Left ventricle myocardium inferior (tissue), 1 donor: ENCODE measurements around the gene HES3. TPM values are rescaled to one million over a fixed set of nuclear protein-coding genes. Genes with fewer than 3 reads are reported as not detected.

Experiments
- DNase-seq: peaks from one replicate; pipeline ENCODE4 v3.0.0-alpha.2; 2020
- H3K27ac ChIP-seq: fragments of 200-600 bp; replicated peaks from 2 replicates; pipeline ENCODE4 v1.8.0; 2021
- H3K27me3 ChIP-seq: fragments of 200-600 bp; 2 replicates; pipeline ENCODE4 v1.8.0; 2021; ENCODE audit warnings: low read depth
- H3K36me3 ChIP-seq: fragments of 200-600 bp; 2 replicates; pipeline ENCODE4 v1.8.0; 2021
- H3K4me1 ChIP-seq: fragments of 200-600 bp; 2 replicates; pipeline ENCODE4 v1.8.0; 2021
- H3K4me3 ChIP-seq: fragments of 200-600 bp; 2 replicates; pipeline ENCODE4 v1.8.0; 2021; ENCODE audit warnings: mild to moderate bottlenecking, moderate library complexity
- H3K9me3 ChIP-seq: fragments of 200-600 bp; replicated peaks from 2 replicates; pipeline ENCODE4 v1.8.0; 2021
- intact Hi-C: fragments of 100-400 bp; cut with micrococcal nuclease; formaldehyde crosslinking; loops from one replicate; pipeline ENCODE4 v1.11.0; 2022
- total RNA-seq: library from RNA; stranded (reverse); fragmentation: NEBNext Ultra II Directional; extraction: Animal tissue kit (Norgen Biotek cat#: 25700); gene quantifications from one replicate; pipeline ENCODE4 v1.2.1, GENCODE V29; 2021
- TF ChIP-seq, protein P1 (sequence below): fragments of 200-600 bp; IDR thresholded peaks from 2 replicates; pipeline ENCODE4 v1.8.0; 2021; ENCODE audit warnings: antibody characterized with exemption, mild to moderate bottlenecking, borderline replicate concordance
- donor health status: DM: no; HTN: yes; CAD: no; lungs with severe emphysema.

HES3 gene
- total RNA-seq, 1 donor from 2014 or later: not detected

DNA sequence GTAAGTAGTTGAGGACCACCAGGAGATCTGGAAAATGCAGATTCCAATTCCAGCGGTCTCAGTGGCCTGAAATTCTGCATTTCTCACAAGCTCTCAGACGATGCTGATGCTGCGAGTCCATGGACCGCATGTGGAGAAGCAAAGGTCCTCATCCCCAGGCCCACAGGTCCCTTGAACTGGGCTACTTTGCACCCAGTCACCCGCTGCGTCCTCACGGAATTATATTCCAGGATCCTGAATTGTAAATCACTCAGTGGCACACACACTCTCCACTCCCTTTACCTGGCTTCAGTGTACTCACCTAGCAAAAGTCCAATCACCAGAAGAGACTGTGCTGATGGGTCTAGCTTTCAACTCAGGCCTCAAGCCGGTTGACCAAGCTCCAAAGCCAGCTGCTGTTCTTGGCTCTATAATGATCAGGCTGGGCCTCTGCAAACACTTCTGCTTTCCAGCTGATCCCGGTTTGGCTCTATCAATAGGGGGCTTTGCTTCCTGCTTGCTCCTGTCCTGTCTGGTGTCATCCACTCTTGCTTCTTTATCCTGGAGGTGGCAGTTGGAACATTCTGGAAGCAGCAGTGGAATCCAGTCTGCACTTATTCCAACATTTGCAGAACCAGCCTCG is 43.7 kb upstream of the HES3 start:
- DNase-seq: no peak
- Histone ChIP-seq H3K9me3 (no peaks in the 10 kb centered on the region), H3K4me1 (peaks cover 52% of the 10 kb centered on the region), H3K27ac (peak overlapping the region; percentile 93), H3K4me3 (peak overlapping the region; percentile 79), H3K27me3 (no peaks in the 10 kb centered on the region), H3K36me3 (peaks cover 22% of the 10 kb centered on the region)
- TF ChIP-seq, protein P1, sequence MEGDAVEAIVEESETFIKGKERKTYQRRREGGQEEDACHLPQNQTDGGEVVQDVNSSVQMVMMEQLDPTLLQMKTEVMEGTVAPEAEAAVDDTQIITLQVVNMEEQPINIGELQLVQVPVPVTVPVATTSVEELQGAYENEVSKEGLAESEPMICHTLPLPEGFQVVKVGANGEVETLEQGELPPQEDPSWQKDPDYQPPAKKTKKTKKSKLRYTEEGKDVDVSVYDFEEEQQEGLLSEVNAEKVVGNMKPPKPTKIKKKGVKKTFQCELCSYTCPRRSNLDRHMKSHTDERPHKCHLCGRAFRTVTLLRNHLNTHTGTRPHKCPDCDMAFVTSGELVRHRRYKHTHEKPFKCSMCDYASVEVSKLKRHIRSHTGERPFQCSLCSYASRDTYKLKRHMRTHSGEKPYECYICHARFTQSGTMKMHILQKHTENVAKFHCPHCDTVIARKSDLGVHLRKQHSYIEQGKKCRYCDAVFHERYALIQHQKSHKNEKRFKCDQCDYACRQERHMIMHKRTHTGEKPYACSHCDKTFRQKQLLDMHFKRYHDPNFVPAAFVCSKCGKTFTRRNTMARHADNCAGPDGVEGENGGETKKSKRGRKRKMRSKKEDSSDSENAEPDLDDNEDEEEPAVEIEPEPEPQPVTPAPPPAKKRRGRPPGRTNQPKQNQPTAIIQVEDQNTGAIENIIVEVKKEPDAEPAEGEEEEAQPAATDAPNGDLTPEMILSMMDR: no peak
- intact Hi-C loops: no loop called here

DNA sequence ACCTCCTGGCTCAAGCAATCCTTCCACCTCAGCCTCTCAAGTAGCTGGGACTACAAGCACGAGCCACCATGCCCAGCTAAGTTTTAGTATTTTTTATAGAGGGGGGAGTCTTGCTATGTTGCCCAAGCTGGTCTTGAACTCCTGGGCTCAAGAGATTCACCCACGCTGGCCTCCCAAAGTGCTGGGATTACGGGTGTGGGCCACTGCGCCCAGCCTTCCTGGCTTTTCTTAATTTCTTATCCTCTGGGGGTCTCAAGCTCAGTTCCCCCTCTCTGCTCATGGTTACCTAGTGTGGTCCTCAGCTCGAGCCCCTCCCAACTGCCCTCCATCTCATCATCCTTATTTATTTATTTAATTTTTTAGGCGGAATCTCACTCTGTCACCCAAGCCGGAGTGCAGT is 41.7 kb upstream of the HES3 start:
- intact Hi-C loops: no loop called here
- Histone ChIP-seq H3K4me1 (peaks cover 64% of the 10 kb centered on the region), H3K36me3 (peaks cover 3% of the 10 kb centered on the region)

DNA sequence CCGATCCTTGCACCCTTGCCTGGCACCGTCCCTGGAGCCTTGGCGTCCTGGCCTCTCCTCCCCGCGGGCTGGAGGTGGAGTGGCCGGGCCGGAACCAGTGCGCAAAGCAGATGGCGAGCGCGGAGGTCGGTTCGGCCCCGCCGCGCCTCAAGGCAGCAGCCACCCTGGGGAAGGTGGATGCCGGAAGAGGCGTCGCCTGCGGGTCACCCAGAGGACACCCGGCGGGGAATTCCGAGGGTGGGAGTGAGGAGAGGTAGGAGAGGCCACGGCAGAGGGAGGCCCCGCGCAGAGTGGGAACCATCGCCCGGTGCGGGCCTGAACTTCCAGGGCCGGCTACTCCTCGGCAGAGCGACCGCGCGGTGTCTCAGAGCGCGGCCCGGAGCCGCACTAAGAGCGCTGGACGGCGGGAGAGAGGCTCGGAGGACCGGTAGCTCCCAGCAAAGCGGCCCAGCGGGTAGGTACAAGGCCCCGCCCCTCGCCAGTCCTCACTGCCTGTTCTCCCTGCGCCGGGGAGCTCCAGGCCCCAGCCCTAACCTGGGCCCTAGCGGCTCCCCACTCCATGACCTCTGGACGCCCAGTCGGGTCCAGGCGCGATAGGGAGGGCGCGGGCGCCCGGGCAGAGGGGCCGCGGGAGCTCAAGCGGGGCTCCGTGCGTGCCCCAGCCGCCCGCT is 38.0 kb upstream of the HES3 start, which contains the start of gene RNF207:
RNF207 (plus strand) TSS at position 271 of the 671 bp plus-strand sequence. CDS start 417 bp downstream, outside the sequence.
- TF ChIP-seq, protein P1: no peak
- Histone ChIP-seq H3K4me1 (peaks cover 65% of the 10 kb centered on the region), H3K36me3 (peaks cover 8% of the 10 kb centered on the region), H3K9me3 (no peaks in the 10 kb centered on the region), H3K27ac (peak within 1 kb of the TSS; percentile 98), H3K4me3 (peak within 1 kb of the TSS; percentile 83), H3K27me3 (no peaks in the 10 kb centered on the region)
- intact Hi-C loops: no loop called here
- peak; percentile 75 for DNase-seq

More for the DNA sequence above, 41.7 kb upstream of the HES3 start:
- TF ChIP-seq, protein P1: no peak
- DNase-seq: no peak
- no peak overlapping the region for H3K27ac ChIP-seq
- H3K9me3 ChIP-seq: no peaks in the 10 kb centered on the region
- H3K4me3 ChIP-seq: no peak overlapping the region
- H3K27me3 ChIP-seq: no peaks in the 10 kb centered on the region

DNA sequence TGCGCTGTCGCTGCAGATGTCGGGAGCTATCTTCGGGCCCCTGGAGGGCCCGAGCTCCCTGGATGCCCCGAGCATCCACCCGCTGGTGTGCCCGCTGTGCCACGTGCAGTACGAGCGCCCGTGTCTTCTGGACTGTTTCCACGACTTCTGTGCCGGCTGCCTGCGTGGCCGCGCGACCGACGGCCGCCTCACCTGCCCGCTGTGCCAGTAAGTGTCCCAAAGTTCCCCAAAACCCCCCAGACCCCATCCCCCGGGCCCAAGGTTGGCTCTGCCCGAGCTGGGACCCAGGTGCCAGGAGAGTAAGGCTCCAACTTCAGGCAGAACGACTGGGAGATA is 37.5 kb upstream of the HES3 start:
- TF ChIP-seq, protein P1: no peak
- intact Hi-C loops: no loop called here

DNA sequence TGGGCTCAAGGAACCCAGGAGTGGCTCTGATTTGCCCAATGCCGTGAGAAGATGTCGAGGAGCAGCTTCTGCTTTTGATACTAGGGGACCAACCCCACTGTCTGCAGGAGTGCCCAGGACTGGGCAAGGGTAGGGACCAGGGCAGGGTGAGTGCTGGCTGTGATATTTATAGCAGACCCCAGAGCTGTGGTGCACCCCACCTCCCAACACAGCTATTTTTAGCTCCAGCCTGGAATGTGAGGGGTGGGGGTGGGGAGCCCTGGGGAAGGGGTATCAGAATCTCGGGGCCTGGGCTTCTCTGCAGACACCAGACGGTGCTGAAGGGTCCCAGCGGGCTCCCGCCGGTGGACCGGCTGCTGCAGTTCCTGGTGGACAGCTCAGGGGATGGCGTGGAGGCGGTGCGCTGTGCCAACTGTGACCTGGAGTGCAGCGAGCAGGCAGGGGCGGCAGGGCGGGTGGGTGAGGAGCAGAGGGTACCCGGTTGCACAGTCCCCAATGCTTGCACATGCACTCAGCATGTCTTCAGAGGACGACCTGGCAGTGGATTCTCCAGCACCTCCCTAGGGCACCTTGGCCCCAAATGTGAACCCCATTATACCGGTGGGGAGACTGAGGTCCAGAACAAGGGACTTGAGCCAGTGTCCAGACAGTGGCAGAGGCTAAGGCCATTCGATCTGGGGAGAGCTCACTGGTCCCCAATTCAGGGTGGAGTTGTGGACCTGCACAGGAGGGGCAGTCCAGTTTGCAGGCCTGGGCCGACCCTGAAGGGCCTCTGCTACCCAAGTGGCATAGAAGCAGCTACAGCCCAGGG is 36.7 kb upstream of the HES3 start:
- Histone ChIP-seq H3K27me3 (no peaks in the 10 kb centered on the region), H3K36me3 (peaks cover 20% of the 10 kb centered on the region), H3K27ac (peak overlapping the region; percentile 98), H3K4me3 (peak overlapping the region; percentile 83), H3K9me3 (no peaks in the 10 kb centered on the region), H3K4me1 (peaks cover 76% of the 10 kb centered on the region)
- TF ChIP-seq, protein P1: no peak
- no peak for DNase-seq
- intact Hi-C loops: no loop called here

More for the DNA sequence above, 37.5 kb upstream of the HES3 start:
- Histone ChIP-seq H3K4me1 (peaks cover 70% of the 10 kb centered on the region), H3K27ac (peak overlapping the region; percentile 98), H3K36me3 (peaks cover 12% of the 10 kb centered on the region), H3K27me3 (no peaks in the 10 kb centered on the region), H3K9me3 (no peaks in the 10 kb centered on the region), H3K4me3 (peak overlapping the region; percentile 83)
- no peak for DNase-seq
